ENCODE data around the gene SRPX. TPM values are rescaled to one million over a fixed set of nuclear protein-coding genes. Genes with fewer than 3 reads are reported as not detected.

SRPX gene
- total and polyA plus RNA-seq, 8 donors: 8.9 to 70.7 (median 34.6) TPM

DNA sequence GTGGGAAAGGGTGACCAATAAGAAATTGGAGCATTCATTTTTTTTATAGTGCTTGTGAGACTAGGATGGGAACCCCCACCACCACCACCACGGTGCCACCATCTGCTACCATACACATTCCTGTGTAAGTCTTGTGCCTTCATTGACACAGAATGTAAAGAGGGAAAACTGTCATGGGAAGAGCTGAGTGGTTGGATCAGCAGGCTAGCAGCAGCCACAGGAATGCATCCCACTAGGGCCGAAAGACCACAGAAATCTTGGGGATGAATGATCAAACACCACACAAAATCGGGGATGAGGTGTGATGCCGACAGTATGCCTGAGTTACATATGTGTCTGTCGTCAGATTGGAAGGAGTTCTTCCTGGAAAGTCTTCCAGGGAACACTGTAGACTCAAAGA lies 69.2 kb downstream of the SRPX start:
- no peaks in the 10 kb centered on the region for H3K27me3 ChIP-seq
- TF ChIP-seq POLR2A (IDR thresholded peaks at IDR 0.05): no peak
- no peak for TF ChIP-seq POLR2AphosphoS5 (IDR thresholded peaks at IDR 0.05)
- TF ChIP-seq, protein P1, sequence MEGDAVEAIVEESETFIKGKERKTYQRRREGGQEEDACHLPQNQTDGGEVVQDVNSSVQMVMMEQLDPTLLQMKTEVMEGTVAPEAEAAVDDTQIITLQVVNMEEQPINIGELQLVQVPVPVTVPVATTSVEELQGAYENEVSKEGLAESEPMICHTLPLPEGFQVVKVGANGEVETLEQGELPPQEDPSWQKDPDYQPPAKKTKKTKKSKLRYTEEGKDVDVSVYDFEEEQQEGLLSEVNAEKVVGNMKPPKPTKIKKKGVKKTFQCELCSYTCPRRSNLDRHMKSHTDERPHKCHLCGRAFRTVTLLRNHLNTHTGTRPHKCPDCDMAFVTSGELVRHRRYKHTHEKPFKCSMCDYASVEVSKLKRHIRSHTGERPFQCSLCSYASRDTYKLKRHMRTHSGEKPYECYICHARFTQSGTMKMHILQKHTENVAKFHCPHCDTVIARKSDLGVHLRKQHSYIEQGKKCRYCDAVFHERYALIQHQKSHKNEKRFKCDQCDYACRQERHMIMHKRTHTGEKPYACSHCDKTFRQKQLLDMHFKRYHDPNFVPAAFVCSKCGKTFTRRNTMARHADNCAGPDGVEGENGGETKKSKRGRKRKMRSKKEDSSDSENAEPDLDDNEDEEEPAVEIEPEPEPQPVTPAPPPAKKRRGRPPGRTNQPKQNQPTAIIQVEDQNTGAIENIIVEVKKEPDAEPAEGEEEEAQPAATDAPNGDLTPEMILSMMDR (IDR thresholded peaks at IDR 0.05): no peak
- TF ChIP-seq EP300 (IDR thresholded peaks at IDR 0.05): no peak
- H3K4me3 ChIP-seq: no peak overlapping the region
- DNase-seq: no peak
- no peaks in the 10 kb centered on the region for H3K4me1 ChIP-seq
- H3K36me3 ChIP-seq: no peaks in the 10 kb centered on the region
- no peak overlapping the region for H3K27ac ChIP-seq
- intact Hi-C loops (cut with DNase I; ENCODE audit: low total_unique reads): no loop called here
- WGBS, 5 donors: 59 to 92% (median 88%) methylated on average over 3 to 5 of the region's 5 CpGs
- H3K9me3 ChIP-seq: no peaks in the 10 kb centered on the region

DNA sequence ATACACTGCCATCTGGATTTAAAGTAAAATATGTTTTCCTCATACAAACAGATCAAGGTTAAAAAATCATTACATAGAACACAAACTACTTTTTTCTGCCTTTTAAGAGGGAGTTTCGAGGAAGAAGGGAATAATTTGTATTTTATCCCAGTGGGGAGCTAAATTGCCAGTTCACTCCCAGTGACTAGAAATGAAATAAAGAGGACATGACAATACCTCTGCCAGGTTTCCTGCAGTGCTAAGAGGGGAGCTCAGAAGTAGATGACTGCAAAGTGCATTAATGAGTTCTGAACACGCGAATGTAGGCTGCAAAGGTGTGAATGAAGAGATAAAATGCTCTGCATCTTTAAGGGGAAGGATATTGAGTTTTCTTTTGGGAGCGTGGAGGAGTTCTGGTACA lies 69.7 kb downstream of the SRPX start:
- TF ChIP-seq POLR2AphosphoS5 (IDR thresholded peaks at IDR 0.05): no peak
- TF ChIP-seq EP300 (IDR thresholded peaks at IDR 0.05): no peak
- TF ChIP-seq, protein P1 (IDR thresholded peaks at IDR 0.05): no peak
- no peak for TF ChIP-seq POLR2A (IDR thresholded peaks at IDR 0.05)
- no peak overlapping the region for H3K27ac ChIP-seq
- no peaks in the 10 kb centered on the region for H3K27me3 ChIP-seq
- H3K4me1 ChIP-seq: no peaks in the 10 kb centered on the region
- DNase-seq: no peak
- 69 to 92% (median 85%) methylated on average over 4 of the region's 4 CpGs for WGBS, 5 donors
- H3K4me3 ChIP-seq: no peak overlapping the region
- no peaks in the 10 kb centered on the region for H3K36me3 ChIP-seq
- H3K9me3 ChIP-seq: no peaks in the 10 kb centered on the region
- intact Hi-C loops (cut with DNase I; ENCODE audit: low total_unique reads): no loop called here

DNA sequence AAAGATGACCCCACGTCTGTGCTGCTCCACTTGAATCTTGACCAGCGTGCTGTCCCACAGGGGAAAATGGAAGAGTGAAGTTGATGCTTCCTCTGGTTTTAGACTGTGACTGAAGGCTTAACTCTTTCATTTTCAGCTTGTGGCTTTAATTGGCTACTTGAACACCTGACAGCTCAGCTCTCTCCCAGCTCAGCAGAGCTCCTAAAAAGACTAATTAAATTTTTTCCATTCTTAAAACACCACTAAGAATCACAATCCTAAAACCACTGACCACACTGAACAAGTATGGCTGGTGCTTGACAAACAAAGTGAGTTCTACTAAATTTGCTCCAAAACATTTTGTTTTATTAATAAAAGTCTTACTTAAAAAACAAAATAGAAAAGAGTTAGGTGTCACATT lies 71.7 kb downstream of the SRPX start:
- TF ChIP-seq EP300 (IDR thresholded peaks at IDR 0.05): no peak
- TF ChIP-seq POLR2A (IDR thresholded peaks at IDR 0.05): no peak
- TF ChIP-seq POLR2AphosphoS5 (IDR thresholded peaks at IDR 0.05): no peak
- DNase-seq: no peak
- Histone ChIP-seq H3K36me3 (no peaks in the 10 kb centered on the region), H3K27me3 (no peaks in the 10 kb centered on the region), H3K9me3 (no peaks in the 10 kb centered on the region), H3K27ac (no peak overlapping the region), H3K4me1 (no peaks in the 10 kb centered on the region), H3K4me3 (no peak overlapping the region)
- intact Hi-C loops (cut with DNase I; ENCODE audit: low total_unique reads): no loop called here
- WGBS, 5 donors: 59 to 96% (median 83%) methylated on average over 2 of the region's 2 CpGs

DNA sequence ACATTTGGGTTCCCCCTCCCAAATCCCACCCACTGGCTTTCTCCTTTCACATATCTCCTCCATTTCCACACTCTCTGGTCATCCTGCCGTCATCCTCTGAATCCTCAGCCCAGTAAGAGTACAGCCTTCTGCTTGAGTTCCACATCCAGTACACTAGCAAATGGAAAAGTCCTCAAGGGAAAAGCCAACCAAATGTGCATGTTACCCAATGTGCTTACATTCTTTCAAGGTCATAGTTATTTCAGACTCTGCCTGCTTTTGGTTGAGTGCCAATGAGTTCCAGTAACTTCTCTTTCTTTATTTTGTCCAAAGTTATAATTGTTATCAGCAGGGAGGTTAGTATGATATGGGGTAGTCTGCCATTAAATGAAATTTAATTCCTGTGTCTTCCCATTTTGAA lies 78.1 kb downstream of the SRPX start:
- WGBS, 5 donors: 55 to 92% (median 67%) methylated on average over 1 of the region's 1 CpG
- intact Hi-C loops (cut with DNase I; ENCODE audit: low total_unique reads): no loop called here
- peak in 1 of 2 donors; percentile 12 for DNase-seq
- H3K36me3 ChIP-seq: no peaks in the 10 kb centered on the region
- no peaks in the 10 kb centered on the region for H3K4me1 ChIP-seq
- no peaks in the 10 kb centered on the region for H3K9me3 ChIP-seq
- no peak overlapping the region for H3K4me3 ChIP-seq
- TF ChIP-seq POLR2AphosphoS5 (IDR thresholded peaks at IDR 0.05): peak in 1 of 3 donors; percentile 20
- TF ChIP-seq, protein P1 (IDR thresholded peaks at IDR 0.05): no peak
- no peak overlapping the region for H3K27ac ChIP-seq
- no peaks in the 10 kb centered on the region for H3K27me3 ChIP-seq

DNA sequence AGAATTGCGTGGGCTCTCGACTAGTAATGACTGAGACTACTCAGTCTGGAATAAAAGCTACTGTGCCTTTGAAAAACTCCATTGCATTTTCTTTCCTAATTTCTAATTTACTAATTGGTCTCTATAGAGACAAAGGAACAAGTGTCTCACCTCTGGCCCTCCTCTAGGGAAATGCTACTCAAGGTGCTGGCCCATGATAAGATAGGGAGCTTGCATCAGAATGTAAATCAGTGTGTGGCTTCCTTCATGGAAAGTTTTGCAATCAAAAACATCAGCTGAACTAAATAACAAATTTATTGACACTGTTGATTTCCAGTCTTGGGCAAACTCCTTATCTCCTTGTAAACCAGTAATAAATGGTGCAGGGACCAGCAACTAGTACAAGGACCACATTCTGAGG lies 81.8 kb downstream of the SRPX start:
- H3K27ac ChIP-seq: no peak overlapping the region
- no peaks in the 10 kb centered on the region for H3K4me1 ChIP-seq
- no peaks in the 10 kb centered on the region for H3K9me3 ChIP-seq
- H3K4me3 ChIP-seq: no peak overlapping the region
- no peak for DNase-seq
- WGBS, 5 donors: 81 to 99% (median 91%) methylated on average over 2 of the region's 2 CpGs
- H3K36me3 ChIP-seq: no peaks in the 10 kb centered on the region
- no peak for TF ChIP-seq EP300 (IDR thresholded peaks at IDR 0.05)
- H3K27me3 ChIP-seq: no peaks in the 10 kb centered on the region
- intact Hi-C loops (cut with DNase I; ENCODE audit: low total_unique reads): no loop called here

Measured in stomach (tissue), 9 donors.